T-helper 2 cell treated with Interferon-gamma antibody and Interleukin-4, amounts not matched to agents 5 μg/mL and 100 μg/mL, for 36 hours (primary cell): ENCODE measurements around the gene UBE4B.

ENCODE experiments used
- DNase-seq: peaks from one replicate; pipeline ENCODE4 v3.0.0; 2021; ENCODE audit warnings: low spot score
- H3K27ac Mint-ChIP-seq: one replicate; pipeline ENCODE4 v1.8.0; 2021; ENCODE audit warnings: mild to moderate bottlenecking, mixed read lengths
- H3K27me3 Mint-ChIP-seq: one replicate; pipeline ENCODE4 v1.8.0; 2021; ENCODE audit warnings: low read depth, mixed read lengths
- H3K36me3 Mint-ChIP-seq: one replicate; pipeline ENCODE4 v1.8.0; 2021; ENCODE audit warnings: low read depth, mixed read lengths
- H3K4me1 Mint-ChIP-seq: one replicate; pipeline ENCODE4 v1.8.0; 2021; ENCODE audit warnings: low read depth, mixed read lengths
- H3K4me3 Mint-ChIP-seq: one replicate; pipeline ENCODE4 v1.8.0; 2022; ENCODE audit warnings: mild to moderate bottlenecking, moderate library complexity, mixed read lengths
- H3K9me3 Mint-ChIP-seq: one replicate; pipeline ENCODE4 v1.8.0; 2021; ENCODE audit warnings: mixed read lengths

UBE4B gene

DNA sequence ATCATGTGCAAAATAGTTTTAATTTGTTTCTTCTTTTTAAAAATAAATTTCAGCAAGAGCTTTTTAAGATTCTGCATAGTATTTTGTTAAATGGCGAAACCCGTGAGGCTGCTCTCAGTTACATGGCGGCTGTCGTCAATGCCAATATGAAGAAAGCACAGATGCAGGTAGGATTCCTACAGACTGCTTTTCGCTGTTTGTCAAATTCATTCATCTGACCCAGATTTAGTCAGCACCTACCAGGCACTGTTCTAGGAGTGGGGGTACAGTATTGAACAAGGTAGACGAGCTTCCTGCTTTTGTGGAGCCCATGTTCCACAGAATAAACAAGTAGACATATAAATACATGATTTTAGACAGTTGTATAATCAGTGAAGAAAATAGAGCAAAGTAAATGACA is 99.6 kb downstream of the UBE4B start:
- Mint-ChIP-seq H3K4me1 (no peaks in the 10 kb centered on the region), H3K27me3 (no peaks in the 10 kb centered on the region), H3K4me3 (no peak overlapping the region), H3K27ac (no peak overlapping the region), H3K9me3 (no peaks in the 10 kb centered on the region), H3K36me3 (peaks cover 16% of the 10 kb centered on the region)
- DNase-seq = no peak

DNA sequence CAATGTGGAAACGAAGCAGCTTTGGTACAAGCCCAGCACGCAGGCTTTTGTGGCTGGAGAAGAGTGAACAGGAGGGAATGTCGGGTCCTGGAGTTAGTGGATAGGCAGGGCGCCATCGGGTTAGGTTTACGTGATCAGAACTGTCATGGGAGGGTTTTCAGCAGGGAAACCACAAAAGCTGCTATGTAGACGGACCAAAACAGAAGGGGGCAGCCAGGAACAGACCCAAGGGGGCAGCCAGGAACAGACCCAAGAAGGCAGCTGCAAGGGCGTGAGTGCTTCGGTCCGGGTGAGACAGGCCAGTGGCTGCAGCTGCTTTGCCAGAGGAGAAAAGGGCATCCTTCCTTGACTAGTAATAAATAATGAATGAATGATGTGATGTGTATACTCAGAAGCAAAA is 100.1 kb downstream of the UBE4B start:
- no peaks in the 10 kb centered on the region for H3K27me3 Mint-ChIP-seq
- no peak overlapping the region for H3K27ac Mint-ChIP-seq
- H3K36me3 Mint-ChIP-seq = peaks cover 18% of the 10 kb centered on the region
- no peaks in the 10 kb centered on the region for H3K9me3 Mint-ChIP-seq
- H3K4me1 Mint-ChIP-seq = no peaks in the 10 kb centered on the region
- H3K4me3 Mint-ChIP-seq = no peak overlapping the region
- no peak for DNase-seq

DNA sequence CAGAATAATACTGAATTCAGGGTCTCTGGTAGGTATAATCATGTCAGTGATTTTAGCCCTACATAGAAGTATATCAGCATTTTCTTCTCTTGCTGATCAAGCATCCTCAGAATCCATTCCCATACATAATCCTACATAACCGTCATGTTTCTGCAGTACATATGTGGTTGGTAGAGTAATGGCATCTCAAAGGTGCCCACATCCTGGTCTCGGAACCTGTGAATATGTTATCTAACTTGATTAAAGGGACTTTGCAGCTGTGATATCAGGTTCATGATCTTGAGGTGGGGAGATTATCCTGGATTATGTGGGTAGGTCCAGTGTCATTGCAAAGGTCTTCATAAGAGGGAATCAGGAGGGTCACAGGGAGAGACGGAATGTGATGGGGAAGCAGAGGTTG is 108.2 kb downstream of the UBE4B start:
- H3K4me3 Mint-ChIP-seq = no peak overlapping the region
- DNase-seq = no peak
- no peak overlapping the region for H3K27ac Mint-ChIP-seq
- H3K4me1 Mint-ChIP-seq = peaks cover 2% of the 10 kb centered on the region
- H3K9me3 Mint-ChIP-seq = no peaks in the 10 kb centered on the region
- H3K36me3 Mint-ChIP-seq = peaks cover 14% of the 10 kb centered on the region
- H3K27me3 Mint-ChIP-seq = no peaks in the 10 kb centered on the region

- no peak overlapping the region for H3K4me3 Mint-ChIP-seq
- H3K9me3 Mint-ChIP-seq = no peaks in the 10 kb centered on the region
- DNase-seq = no peak
- peaks cover 2% of the 10 kb centered on the region for H3K4me1 Mint-ChIP-seq
- H3K27ac Mint-ChIP-seq = no peak overlapping the region
- H3K36me3 Mint-ChIP-seq = peaks cover 13% of the 10 kb centered on the region
- no peaks in the 10 kb centered on the region for H3K27me3 Mint-ChIP-seq
These were observed 111.3 kb downstream of the UBE4B start for GRCh38 chr1:10143961-10144485.

GRCh38 chr1:10146391-10146790 is 113.6 kb downstream of the UBE4B start:
- Mint-ChIP-seq H3K27ac (no peak overlapping the region), H3K27me3 (no peaks in the 10 kb centered on the region), H3K4me1 (no peaks in the 10 kb centered on the region), H3K36me3 (peaks cover 11% of the 10 kb centered on the region), H3K9me3 (no peaks in the 10 kb centered on the region), H3K4me3 (no peak overlapping the region)
- DNase-seq = no peak

GRCh38 chr1:10149231-10149630 is 116.5 kb downstream of the UBE4B start:
- H3K27me3 Mint-ChIP-seq = no peaks in the 10 kb centered on the region
- no peak overlapping the region for H3K27ac Mint-ChIP-seq
- no peaks in the 10 kb centered on the region for H3K9me3 Mint-ChIP-seq
- no peaks in the 10 kb centered on the region for H3K4me1 Mint-ChIP-seq
- H3K36me3 Mint-ChIP-seq = peaks cover 11% of the 10 kb centered on the region
- H3K4me3 Mint-ChIP-seq = no peak overlapping the region
- DNase-seq = no peak

DNA sequence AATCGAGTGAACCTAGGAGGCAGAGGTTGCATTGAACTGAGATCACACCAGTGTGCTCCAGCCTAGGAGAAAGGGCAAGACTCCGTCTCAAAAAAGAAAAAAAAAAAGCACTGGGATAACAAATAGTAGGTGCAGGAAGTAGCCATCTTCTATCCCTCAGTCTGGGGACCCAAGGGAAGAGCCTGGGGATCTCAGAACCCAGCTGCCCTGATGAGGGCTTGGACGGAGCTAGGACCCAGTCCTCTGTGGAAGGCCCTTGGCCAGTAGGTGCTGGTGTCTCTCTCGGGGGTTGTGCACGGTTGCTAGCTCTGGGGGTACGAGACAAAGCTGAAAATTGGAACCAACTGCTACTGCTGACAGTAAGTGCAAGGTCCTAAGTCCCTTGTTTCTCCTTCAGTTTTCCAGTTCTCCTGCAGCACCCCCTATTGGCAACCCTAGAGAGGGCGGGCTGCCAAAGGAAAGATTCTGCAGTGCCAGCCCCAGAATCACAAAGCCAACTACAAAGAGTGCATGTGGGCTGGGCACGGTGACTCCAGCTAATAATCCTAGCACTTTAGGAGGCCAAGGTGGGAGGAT is 120.0 kb downstream of the UBE4B start:
- DNase-seq = peak; percentile 22
- Mint-ChIP-seq H3K27me3 (no peaks in the 10 kb centered on the region), H3K4me1 (peaks cover 1% of the 10 kb centered on the region), H3K27ac (no peak overlapping the region), H3K36me3 (peaks cover 4% of the 10 kb centered on the region), H3K9me3 (no peaks in the 10 kb centered on the region), H3K4me3 (no peak overlapping the region)

- Mint-ChIP-seq H3K4me1 (peaks cover 1% of the 10 kb centered on the region), H3K36me3 (peaks cover 3% of the 10 kb centered on the region), H3K27ac (no peak overlapping the region), H3K9me3 (no peaks in the 10 kb centered on the region), H3K27me3 (no peaks in the 10 kb centered on the region), H3K4me3 (no peak overlapping the region)
- DNase-seq = no peak
These were observed 122.4 kb downstream of the UBE4B start for GRCh38 chr1:10155087-10155712.

DNA sequence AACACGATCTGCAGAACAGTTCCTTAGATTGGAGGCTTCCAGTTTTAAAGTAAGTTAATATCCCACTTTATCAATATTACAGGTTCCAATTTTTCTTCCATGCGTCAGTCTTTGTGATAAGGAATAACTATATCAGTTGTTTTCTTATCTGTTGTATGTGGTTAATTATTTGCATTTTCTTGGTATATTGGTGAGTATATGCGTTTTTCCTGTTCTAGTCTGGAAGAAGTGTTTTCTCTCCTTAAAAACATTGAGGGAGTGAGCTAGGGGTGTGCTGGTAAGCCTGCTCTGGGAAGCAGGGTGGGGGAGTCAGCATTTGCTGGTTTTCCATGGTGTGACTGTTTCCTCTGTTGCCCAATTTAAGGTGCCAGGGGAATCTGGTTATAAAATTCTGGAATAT is 127.4 kb downstream of the UBE4B start:
- peaks cover under 1% of the 10 kb centered on the region for H3K4me1 Mint-ChIP-seq
- no peaks in the 10 kb centered on the region for H3K27me3 Mint-ChIP-seq
- H3K9me3 Mint-ChIP-seq = no peaks in the 10 kb centered on the region
- peaks cover 10% of the 10 kb centered on the region for H3K36me3 Mint-ChIP-seq
- H3K27ac Mint-ChIP-seq = no peak overlapping the region
- no peak for DNase-seq
- H3K4me3 Mint-ChIP-seq = no peak overlapping the region

DNA sequence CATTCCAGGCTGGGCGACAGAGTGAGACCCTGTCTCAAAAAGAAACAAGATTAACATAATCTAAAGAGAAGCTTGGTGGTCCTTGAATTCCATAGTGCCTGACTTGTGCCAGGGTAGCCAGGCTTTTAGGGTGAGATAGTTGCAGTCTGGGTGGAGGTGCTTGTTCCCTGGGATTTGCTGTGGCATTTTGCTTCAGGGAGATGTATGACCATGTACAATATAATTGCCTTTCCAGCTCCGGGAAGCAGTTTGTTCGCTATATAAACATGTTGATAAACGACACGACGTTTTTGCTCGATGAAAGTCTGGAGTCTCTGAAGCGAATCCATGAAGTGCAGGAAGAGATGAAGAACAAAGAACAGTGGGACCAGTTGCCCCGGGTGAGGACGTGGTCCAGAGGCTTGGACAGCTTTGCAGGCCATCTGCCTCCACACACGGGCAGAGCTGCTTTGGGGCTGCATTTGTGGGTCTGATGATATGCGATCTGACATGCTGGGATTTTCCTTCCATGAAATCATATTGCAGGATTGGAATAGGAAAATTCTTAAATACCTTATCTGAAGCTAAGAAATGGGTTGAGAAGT is 128.2 kb downstream of the UBE4B start:
- H3K4me3 Mint-ChIP-seq = no peak overlapping the region
- H3K4me1 Mint-ChIP-seq = peaks cover 5% of the 10 kb centered on the region
- DNase-seq = no peak
- no peaks in the 10 kb centered on the region for H3K27me3 Mint-ChIP-seq
- H3K36me3 Mint-ChIP-seq = peaks cover 15% of the 10 kb centered on the region
- no peaks in the 10 kb centered on the region for H3K9me3 Mint-ChIP-seq
- no peak overlapping the region for H3K27ac Mint-ChIP-seq

DNA sequence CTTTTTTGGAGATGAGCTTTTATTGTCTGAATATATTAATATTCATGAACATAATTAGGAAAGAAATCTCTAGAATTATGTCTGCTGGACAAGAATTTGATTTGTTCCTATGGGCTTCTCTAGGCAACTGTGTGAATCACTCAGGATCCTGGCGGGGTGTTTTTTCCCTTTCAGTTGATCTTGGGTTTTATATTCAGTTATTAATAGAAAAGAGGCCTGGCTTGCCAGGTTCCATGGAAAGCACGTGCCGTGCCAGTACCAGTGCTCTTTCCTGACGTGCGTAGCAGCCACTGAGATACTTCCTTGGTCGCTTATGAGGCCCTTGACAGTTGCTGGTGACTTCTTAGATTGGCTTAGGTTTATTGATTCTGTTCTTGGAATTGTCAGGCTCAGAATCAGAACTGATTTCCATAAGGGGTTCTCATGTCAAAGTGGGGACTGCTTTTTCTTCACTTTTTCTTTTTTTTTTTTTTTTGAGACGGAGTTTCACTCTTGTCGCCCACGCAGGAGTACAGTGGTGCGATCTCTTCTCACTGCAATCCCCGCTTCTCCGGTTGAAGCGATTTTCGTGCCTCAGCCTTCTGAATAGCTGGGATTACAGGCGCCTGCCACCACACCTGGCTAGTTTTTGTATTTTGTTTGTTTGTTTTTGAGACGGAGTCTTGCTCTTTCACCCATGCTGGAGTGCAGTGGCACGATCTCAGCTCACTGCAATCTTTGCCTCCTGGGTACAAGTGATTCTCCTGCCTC is 129.0 kb downstream of the UBE4B start:
- Mint-ChIP-seq H3K36me3 (peaks cover 18% of the 10 kb centered on the region), H3K4me3 (no peak overlapping the region), H3K27ac (no peak overlapping the region), H3K4me1 (peaks cover 5% of the 10 kb centered on the region), H3K27me3 (no peaks in the 10 kb centered on the region), H3K9me3 (no peaks in the 10 kb centered on the region)
- DNase-seq = no peak

DNA sequence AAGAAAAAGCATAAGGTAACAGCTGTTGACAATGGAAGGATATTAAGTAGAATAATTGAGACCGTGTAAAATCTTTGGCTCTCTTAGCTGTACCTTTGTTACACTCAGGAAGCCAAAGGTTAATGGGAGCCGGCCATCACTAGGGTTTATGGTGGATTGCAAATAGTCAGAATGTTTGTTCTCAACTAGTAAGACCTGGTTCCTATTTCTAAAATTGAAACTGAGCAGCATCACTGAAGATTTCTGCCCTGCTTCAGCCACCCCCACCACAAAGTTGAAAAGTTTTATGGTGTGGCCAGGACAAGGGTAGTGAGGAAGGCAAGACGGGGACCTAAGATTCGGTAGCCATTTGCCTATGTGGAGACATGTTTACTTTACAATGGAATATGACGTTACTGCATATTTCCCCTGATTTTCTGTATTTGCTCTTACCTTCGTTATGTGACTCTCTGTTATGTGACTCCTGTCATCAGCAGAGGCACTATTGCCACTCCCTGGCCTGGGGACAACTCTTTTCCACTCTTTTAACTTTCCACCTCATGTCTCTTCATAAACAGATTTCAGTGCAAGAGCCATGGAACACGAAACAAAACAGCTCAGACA is 136.3 kb downstream of the UBE4B start:
- Mint-ChIP-seq H3K36me3 (peaks cover 61% of the 10 kb centered on the region), H3K4me1 (peaks cover 46% of the 10 kb centered on the region), H3K27me3 (no peaks in the 10 kb centered on the region), H3K9me3 (no peaks in the 10 kb centered on the region), H3K27ac (peak overlapping the region; percentile 93), H3K4me3 (peak overlapping the region; percentile 39)
- no peak for DNase-seq

GRCh38 chr1:10170239-10170574 is 137.4 kb downstream of the UBE4B start:
- Mint-ChIP-seq H3K4me1 (peaks cover 51% of the 10 kb centered on the region), H3K27ac (peak overlapping the region; percentile 93), H3K36me3 (peaks cover 63% of the 10 kb centered on the region), H3K9me3 (no peaks in the 10 kb centered on the region), H3K4me3 (peak overlapping the region; percentile 80), H3K27me3 (no peaks in the 10 kb centered on the region)
- peak; percentile 60 for DNase-seq
